Measurements from ENCODE around the gene SNRPA.
A peak's percentile ranks its signal among the peaks of the same experiment; 100 is the strongest.
"Not testable (repeated sequence)": the region's sequence is repeated elsewhere in the genome, so short reads cannot be mapped to it uniquely, and the experiment has no call there.

SNRPA gene

DNA sequence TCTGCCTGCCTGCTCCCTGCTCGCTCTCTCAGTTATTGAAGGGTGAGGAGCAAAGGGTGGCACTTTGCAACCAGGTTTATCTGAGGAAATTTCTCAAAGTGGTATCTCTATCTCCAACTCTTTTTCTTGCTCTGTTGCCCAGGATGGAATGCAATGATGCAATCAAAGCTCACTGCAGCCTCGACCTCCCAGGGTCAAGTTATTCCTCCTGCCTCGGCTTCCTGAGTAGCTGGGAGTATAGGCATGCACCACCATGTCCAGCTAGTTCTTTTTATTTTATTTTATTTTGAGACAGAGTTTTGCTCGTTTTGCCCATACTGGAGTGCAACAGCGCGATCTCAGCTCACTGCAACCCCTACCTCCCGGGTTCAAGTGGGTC is 5.6 kb upstream of the SNRPA start:
- no peak for DNase-seq (ENCODE audit: low spot score)

DNA sequence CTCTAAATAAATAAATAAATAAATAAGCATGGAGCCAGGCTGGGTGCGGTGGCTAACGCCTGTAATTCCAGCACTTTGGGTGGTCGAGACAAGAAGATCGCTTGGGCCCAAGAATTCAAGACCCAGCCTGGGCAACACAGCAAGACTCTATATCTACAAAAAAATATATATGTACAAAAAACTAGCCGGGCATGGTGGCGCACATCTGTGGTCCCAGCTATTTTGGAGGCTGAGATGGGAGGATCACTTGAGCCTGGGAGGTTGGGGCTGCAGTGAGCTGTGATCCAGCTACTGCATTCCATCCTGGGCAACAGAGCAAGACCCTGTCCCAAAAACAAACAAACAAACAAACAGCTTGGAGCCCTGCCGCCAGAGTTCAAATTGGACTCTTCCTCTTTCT is 3.5 kb upstream of the SNRPA start:
- DNase-seq (ENCODE audit: low spot score): no peak

DNA sequence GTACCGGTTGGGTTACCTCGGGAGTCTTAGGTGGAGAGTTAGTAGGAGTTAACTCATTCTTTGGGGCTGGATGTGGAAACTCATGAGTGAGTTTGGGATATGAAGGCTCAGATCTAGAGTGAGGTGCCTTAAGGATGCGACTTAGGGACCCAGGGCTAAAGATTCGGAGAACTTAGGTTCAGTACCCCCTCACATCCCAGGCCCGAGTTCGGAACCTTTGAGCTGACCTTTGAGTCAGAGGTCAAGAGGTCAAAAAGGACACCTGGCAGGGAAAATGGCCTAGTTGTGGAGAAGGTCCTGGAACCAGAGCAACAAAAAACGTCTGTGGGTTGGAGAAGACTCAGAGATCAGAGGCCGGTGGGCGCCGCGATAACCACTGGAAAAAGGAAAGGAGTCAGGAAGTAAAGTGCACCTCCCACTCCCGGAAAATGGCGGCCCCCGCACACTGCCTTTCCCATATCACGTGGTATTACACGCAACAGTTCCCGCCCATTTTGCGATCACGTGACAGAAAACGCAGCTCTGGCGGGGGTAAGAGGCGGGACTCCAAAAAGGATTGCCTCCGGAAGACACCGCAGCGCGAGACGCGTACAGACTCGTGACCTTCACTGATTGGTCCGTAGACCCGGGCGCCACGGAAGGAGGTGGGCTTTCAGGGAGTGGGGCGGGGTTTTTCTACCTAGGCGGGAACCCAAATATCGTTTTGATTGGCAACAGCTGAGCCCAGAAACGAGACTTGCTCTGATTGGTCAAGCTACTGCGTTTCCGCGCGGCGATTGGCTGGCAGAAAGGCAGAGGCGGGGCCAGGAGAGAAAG is 737 bp upstream of the SNRPA start, which contains the start of gene ACTMAP:
TSS of gene ACTMAP (minus strand) at position 420 of the 816 bp plus-strand sequence. CDS start 674 bp downstream, outside the sequence.
- peak; percentile 99 for DNase-seq (ENCODE audit: low spot score)

DNA sequence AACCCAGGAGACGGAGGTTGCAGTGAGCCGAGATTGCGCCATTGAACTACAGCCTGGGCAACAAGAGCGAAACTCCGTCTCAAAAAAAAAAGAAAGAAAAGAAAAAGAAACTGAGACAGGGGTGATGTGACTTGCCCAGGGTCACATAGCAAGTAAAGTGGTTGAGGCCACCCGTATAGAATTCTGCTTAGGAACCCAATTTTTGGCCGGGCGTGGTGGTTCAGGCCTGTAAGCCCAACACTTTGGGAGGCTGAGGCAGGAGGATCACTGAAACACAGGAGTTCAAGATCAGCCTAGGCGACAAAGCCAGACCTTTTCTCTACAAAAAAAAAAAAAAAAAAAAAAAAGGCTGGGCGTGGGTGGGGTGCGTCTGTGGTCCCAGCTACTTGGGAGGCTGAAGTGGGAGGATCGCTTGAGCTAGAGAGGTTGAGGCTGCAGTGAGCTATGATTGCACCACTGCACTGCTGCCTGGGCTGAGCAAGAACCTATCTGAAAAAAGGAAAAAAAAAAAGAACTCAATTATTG is 1.3 kb downstream of the SNRPA start:
- no peak for DNase-seq (ENCODE audit: low spot score)

DNA sequence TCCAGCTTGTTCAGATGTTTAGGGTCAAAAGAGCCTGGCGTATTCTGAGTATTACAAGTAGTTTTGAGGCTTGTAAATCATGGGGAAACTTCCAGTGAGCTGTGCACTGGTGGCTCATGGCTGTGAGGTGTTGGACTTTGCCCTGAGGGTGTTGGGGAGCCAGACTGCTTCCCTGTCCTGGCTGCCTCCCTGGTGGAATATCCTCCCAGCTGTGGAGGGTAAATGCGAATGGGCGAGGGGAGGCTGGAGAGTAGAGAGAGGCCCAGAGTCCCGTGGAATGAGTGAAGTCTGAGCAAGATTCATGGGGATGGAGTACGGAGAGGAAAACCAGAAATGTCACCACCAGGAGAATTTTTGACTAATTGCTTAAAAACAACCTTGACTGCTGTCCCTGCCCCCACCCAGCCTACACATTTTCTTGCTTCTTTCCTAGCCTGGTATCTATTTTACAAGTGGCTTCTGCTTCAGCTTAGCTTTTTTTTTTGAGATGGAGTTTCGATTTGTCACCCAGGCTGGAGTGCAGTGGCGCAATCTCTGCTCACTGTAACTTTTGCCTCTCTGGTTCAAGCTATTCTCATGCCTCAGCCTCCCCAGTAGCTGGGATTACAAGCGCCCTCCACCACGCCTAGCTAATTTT is 3.7 kb downstream of the SNRPA start:
- DNase-seq (ENCODE audit: low spot score): no peak

DNA sequence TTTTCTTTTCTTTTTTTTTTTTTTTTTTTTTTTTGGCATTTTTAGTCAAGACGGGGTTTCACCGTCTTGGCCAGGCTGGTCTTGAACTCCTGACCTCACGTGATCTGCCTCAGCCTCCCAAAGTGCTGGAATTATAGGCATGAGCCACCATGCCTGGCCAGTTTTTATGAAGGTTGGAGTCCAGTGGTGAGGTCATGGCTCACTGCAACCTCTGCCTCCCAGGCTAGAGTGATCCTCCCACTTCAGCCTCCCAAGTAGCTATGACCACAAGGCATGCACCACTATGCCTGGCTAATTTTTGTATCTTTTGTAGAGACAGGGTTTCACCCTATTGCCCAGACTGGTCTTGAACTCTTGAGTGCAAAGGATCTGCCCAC is 4.2 kb downstream of the SNRPA start:
- DNase-seq (ENCODE audit: low spot score): no peak

DNA sequence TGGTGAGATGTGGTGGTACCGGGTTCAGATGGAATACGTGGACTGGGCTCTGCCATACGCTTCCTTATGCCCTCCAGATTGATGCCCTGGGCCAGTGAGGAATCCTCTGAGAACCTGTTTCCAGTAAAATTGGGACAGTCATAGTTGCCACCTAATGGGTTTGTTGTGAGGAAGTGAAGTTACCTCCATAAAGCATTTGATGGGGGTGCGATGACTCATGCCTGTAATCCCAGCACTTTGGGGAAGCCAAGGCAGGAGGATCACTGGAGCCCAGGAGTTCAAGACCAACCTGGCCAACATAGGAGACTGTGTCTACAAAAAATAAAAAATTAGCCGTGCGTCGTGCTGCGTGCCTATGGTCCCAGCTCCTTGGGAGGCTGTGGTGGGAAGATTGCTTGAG is 4.8 kb downstream of the SNRPA start:
- DNase-seq (ENCODE audit: low spot score): no peak

DNA sequence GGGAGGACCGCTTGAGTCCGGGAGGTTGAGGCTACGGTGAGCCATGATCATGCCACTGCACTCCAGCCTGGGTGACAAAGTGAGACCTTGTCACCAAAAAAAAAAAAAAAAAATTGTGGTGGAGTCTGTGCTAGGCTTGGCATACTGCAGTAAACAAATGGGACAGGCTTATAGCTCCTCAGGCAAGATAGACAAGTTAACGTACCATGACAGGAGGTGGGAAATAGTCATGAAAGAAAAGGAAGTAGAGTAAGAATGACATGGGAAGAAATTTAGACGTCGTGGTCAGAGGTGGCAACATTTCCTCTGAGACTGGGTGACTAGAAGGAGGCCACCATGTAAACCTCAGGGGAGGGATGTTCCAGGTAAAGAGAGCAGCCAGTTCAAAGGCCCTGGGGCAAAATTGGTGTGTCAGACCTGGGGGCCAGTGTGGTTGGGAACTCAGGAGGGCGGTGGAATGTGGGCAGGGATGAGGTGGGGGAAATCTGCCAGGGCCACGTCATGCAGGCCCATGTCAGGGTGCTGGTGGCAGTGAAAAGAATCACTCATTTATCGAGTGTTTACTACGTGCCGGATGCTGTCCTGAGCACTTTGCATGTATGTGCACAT is 5.6 kb downstream of the SNRPA start:
- no peak for DNase-seq (ENCODE audit: low spot score)

DNA sequence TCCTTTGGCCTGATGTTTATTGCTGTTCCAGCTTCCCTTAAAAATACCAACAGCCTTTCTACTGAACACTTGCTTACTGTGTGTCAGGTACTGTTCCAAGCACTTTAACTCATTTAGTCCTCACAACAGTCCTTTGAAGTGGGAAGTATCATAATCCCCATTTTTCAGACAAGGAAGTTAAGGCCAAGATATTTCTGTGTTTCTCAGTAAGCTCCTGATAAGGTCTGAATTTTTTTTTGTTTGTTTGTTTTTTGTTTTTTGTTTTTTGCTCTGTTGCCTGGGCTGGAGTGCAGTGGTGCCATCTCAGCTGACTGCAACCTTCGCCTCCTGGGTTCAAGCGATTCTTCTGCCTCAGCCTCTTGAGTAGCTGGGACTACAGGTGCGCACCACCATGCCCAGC is 7.5 kb downstream of the SNRPA start:
- no peak for DNase-seq (ENCODE audit: low spot score)

DNA sequence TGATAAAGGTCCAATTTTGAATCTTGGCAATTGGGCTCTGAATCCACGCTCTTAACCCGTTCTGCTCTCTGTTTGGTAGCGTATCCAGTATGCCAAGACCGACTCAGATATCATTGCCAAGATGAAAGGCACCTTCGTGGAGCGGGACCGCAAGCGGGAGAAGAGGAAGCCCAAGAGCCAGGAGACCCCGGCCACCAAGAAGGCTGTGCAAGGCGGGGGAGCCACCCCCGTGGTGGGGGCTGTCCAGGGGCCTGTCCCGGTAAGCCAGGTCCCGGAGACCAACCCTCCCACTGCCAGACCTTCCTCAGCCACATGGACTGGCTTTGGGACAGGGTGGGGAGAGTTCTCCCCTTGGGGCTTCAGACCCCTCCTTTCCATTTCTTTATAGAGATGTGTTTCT is 8.3 kb downstream of the SNRPA start:
- DNase-seq (ENCODE audit: low spot score): no peak

DNA sequence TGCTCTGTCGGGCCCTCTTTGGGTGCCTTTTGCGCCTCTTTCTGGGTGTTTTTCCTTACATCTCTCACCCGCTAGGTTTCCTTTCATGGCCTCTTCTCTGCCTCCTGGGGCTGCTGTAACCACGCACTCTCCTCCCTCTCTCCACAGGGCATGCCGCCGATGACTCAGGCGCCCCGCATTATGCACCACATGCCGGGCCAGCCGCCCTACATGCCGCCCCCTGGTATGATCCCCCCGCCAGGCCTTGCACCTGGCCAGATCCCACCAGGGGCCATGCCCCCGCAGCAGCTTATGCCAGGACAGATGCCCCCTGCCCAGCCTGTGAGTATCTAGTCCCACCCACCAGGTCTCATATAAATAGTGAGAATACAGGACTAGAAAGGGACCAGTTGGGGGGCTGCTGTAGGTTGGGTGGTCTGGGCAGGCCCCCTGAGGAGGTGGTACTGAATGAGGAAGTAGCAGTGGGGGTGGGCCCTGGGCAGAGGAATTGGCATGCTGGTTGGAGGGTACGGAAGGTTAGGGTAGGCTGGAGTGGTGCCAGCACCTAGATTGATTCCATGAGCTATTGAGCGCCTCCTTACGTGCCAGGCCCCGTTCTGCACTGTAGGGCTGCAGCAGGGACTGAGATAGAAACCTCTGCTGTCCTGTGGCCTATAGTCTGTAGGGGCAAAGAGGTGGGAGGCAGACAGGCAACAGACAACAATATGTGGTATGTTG is 11.9 kb downstream of the SNRPA start:
- DNase-seq (ENCODE audit: low spot score): no peak

DNA sequence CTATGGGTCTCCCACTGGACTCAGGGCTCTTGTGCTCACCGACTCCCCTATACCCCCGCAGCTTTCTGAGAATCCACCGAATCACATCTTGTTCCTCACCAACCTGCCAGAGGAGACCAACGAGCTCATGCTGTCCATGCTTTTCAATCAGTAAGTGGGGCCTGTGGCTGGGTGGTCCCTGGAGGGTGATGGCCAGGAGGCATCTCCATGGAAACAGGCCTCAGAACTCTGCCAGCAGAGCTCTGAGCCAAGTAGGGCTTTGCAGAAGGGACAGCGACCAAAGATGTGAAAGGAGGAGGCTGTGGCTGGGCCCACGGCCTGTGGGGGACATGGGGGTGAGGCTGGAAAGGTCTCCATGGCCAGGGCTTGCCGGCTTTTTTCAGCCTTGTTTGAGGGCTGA is 12.5 kb downstream of the SNRPA start:
- no peak for DNase-seq (ENCODE audit: low spot score)

DNA sequence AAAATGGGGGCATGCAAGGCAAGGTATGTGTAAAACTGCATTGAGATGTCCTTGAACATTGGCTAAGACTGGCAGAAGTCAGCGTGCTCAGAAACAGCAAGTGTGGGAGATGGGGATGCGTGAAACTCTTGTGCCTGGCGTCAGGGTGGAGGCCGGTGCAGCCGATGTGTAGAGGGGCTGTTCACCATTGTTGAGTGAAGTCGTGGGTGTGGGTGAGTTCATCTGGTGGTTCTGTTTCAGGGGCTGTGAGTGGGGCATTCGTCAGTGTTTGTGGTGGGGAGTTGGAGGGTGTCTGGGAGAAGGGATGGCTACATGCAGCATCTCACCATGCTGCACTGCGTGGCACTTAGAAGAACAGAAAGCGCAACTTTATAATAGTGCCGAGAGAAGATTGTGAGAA is 13.0 kb downstream of the SNRPA start:
- DNase-seq (ENCODE audit: low spot score): no peak

DNA sequence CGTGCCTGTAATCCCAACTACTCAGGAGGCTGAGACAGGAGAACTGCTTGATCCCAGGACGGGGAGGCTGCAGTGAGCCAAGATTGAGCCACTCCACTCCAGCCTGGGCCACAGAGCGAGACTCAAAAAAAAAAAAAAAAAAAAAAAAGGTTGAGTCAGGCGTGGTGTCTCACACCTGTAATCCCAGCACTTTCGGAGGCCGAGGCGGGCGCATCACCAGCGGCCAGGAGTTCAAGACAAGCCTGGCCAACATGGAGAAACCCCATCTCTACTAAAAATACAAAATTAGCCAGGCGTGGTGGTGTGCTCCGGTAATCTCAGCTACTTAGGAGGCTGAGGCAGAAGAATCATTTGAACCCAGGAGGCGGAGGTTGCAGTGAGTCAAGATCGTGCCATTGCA is 15.4 kb downstream of the SNRPA start:
- not testable (repeated sequence) for DNase-seq (ENCODE audit: low spot score)

DNA sequence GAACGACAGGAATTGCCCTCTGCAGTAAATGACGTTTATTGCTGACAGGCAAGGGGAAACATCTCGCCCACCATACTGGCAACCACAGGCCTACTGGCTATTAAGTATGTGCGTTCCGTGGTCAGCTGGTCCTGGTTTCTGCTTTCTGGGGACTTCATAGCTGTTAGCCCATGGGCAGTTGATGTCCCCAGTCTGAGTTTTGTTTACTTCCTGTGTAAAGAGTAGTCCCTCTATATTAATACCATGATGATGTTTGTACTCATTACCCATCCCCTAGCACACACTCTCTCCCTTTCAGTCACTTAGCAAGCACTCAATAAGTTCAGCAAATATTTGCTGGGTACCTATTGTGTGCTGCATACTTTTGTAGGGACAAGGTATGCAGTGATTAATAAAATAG is 17.9 kb downstream of the SNRPA start:
- no peak for DNase-seq (ENCODE audit: low spot score)

DNA sequence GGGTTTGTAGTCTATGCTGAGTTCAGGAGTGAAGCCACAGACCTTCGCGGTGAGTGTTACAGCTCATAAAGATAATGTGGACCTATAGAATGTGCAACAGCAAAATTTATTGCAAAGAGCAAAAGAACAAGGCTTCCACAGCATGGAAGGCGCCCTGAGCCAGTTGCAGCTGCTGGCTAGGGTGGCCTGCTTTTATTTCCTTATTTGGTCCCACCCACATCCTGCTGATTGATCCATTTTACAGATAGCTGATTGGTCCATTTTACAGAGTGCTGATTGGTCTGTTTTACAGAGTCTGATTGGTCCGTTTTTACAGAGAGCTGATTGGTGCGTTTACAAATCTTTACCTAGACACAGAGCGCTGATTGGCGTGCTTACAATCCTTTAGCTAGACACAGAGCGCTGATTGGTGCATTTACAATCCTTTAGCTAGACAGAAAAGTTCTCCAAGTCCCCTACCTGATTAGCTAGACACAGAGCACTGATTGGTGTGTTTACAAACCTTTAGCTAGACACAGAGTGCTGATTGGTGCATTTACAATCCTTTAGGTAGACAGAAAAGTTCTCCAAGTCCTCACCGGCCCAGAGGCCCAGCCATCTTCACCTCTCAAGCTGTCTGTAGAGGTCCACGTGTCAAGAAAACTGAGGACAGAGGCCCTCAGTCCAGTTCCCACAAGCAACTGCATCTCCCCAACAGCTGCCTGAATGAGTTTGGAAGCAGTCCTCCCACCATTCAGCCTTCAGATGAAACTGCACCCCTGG is 20.3 kb downstream of the SNRPA start:
- DNase-seq (ENCODE audit: low spot score): not testable (repeated sequence)

DNA sequence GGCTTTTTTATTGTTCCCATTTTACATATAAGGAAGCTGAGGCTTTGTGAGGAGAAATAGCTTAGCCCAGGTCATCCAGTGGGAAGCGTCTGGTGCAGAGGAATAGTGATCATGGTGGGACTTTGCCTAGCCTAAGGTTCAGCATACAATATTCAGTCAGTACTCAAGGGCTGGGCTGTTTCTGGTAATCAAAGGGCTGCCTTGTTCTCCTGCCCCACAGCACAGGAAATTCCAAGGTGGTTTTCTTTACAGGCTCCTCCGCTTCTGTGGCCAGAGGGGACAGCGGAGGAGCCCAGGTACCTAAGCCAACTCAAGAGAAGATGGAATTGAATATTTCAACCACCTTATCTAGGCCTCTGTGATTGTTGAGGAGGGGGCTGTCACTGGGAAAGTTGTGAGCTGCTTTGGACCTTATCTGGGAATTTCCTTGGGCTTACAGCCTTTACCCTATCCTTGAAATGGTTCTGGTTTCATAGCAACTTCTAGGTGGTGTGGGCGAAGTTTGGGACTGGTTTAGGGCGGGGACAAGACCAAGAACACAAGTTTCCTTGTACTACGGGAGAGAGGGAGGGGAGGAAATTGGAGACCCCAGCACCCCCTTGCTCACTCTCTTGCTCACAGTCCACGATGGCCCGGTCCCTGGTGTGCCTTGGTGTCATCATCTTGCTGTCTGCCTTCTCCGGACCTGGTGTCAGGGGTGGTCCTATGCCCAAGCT is 24.1 kb downstream of the SNRPA start, which contains the start of gene MIA:
TSS of gene MIA (plus strand) at position 606 of the 716 bp plus-strand sequence. CDS start at position 628, 22 bp downstream.
- no peak for DNase-seq (ENCODE audit: low spot score)

DNA sequence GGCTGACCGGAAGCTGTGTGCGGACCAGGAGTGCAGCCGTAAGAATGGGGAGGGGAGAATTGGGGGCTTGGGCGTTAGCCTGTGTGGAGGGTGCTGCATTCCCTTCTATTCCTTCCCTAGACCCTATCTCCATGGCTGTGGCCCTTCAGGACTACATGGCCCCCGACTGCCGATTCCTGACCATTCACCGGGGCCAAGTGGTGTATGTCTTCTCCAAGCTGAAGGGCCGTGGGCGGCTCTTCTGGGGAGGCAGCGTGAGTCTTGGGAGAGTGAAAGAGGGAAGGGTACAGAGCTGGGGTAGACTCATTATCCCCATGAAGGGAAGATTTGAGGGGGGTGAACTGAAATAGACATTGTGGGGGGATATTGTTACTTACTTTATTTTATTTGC is 24.6 kb downstream of the SNRPA start:
- DNase-seq (ENCODE audit: low spot score): no peak

DNA sequence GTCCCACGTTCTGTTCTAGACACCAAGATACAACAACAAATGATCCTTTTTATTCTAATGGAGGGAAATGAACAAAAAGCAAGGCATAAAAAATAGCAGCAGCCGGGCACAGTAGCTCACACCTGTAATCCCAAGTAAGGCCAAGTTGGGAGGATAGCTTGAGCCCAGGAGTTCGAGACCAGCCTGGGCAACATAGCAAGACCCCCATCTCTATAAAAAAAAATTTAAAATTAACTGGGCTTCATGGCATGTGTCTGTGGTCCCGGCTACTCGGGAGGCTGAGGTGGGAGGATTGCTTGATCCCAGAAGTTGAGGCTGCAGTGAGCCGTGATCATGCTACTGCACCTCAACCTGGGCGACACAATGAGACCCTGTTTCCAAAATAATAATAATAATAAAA is 25.4 kb downstream of the SNRPA start:
- DNase-seq (ENCODE audit: low spot score): no peak

DNA sequence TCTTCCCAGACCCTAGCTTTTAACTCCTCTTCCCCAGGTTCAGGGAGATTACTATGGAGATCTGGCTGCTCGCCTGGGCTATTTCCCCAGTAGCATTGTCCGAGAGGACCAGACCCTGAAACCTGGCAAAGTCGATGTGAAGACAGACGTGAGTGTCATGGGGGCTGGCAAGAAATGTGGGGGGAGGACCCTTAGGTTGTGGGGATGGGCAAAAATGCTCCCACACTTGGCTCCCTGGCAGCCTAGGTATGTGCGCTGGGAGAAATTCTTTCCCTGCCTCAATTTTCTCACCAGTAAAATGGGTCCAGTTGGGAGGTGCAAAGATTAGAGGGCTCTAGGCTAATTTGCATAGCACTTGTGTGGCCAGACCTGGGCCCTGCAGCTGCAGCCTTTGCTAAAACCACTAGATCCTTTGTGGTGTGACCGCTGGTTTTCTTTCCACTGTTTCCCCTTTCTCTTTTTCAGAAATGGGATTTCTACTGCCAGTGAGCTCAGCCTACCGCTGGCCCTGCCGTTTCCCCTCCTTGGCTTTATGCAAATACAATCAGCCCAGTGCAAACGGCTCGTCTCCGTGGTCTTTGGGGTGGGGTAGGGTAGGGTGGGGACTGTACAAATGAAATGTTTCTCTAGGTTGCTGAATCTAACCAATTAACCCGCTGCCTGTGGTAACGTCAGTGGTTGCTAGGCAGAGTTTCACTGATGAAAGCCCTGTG is 26.1 kb downstream of the SNRPA start:
- DNase-seq (ENCODE audit: low spot score): peak; percentile 92

DNA sequence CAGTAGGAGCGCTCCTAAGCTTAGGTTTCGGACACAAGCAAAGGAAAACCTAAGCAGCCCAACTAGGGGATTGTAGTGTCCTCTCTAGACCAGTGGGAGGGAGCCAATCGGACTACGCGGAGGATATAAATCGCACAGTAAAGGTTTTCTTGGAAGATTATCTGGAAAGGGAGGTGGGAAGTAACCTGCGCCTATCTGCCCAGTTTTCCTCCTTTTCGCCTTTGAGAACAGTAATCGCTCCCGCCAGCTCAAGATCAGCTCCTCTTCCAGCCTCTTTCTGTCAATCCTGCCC is 26.6 kb downstream of the SNRPA start:
- DNase-seq (ENCODE audit: low spot score): no peak

All from GM03348 (cell line).